ENCODE results near the gene DCTN1. TPM values are rescaled to one million over a fixed set of nuclear protein-coding genes. Genes with fewer than 3 reads are reported as not detected.

Gene DCTN1
- total RNA-seq, 4 donors from 2014 or later: 48.2 to 140 (median 95.0) TPM

GRCh38 chr2:74390606-74391005 lies 10.5 kb upstream of the DCTN1 start:
- H3K27ac ChIP-seq: no peak overlapping the region
- DNase-seq: no peak
- H3K4me3 ChIP-seq: peak overlapping the region; percentile 83 to 91
- H3K9me3 ChIP-seq: no peaks in the 10 kb centered on the region
- H3K4me1 ChIP-seq: peaks cover 0 to 15% of the 10 kb centered on the region in 2 donors
- no peaks in the 10 kb centered on the region for H3K27me3 ChIP-seq
- intact Hi-C loops (cut with DNase I; ENCODE audit: low total_unique reads): no loop called here
- TF ChIP-seq POLR2A (IDR thresholded peaks at IDR 0.05): no peak
- no peak for TF ChIP-seq CTCF (IDR thresholded peaks at IDR 0.05)
- H3K36me3 ChIP-seq: no peaks in the 10 kb centered on the region

- Histone ChIP-seq H3K9me3 (no peaks in the 10 kb centered on the region), H3K4me3 (no peak overlapping the region), H3K27ac (peak overlapping the region in 1 of 2 donors; percentile 33), H3K4me1 (peaks cover 0 to 15% of the 10 kb centered on the region in 2 donors), H3K36me3 (no peaks in the 10 kb centered on the region), H3K27me3 (no peaks in the 10 kb centered on the region)
- intact Hi-C loops (cut with DNase I; ENCODE audit: low total_unique reads): no loop called here
- no peak for TF ChIP-seq POLR2A (IDR thresholded peaks at IDR 0.05)
- TF ChIP-seq CTCF (IDR thresholded peaks at IDR 0.05): no peak
- no peak for DNase-seq
Measured at GRCh38 chr2:74387346-74387745, 7.2 kb upstream of the DCTN1 start.

GRCh38 chr2:74385396-74385795 lies 5.3 kb upstream of the DCTN1 start:
- Histone ChIP-seq H3K36me3 (no peaks in the 10 kb centered on the region), H3K4me1 (peaks cover 9 to 11% of the 10 kb centered on the region in 2 donors), H3K9me3 (no peaks in the 10 kb centered on the region), H3K4me3 (no peak overlapping the region), H3K27ac (no peak overlapping the region), H3K27me3 (no peaks in the 10 kb centered on the region)
- intact Hi-C loops (cut with DNase I; ENCODE audit: low total_unique reads): no loop called here
- no peak for TF ChIP-seq CTCF (IDR thresholded peaks at IDR 0.05)
- no peak for TF ChIP-seq POLR2A (IDR thresholded peaks at IDR 0.05)
- DNase-seq: no peak

DNA sequence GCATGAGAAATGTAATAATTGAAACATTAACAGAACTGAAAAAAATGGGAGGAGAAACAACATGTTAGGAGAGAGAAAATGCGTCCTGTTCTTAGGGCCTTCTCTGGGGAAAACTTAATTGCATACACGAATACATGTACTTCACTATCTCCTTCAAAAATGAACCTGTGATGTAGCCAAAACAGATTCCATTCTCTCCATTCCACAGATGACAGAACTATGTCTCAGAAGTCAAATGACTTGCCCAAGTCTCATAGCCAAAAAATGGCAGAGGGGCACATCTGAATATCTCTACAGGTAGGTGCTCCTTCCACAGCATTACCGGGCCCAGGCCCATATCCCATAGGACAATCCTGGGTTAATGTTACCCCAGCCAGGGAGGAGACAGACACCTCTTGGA lies 3.9 kb upstream of the DCTN1 start:
- peaks cover 7 to 17% of the 10 kb centered on the region in 2 donors for H3K4me1 ChIP-seq
- no peaks in the 10 kb centered on the region for H3K27me3 ChIP-seq
- H3K4me3 ChIP-seq: no peak overlapping the region
- H3K36me3 ChIP-seq: no peaks in the 10 kb centered on the region
- no peak for TF ChIP-seq CTCF (IDR thresholded peaks at IDR 0.05)
- TF ChIP-seq POLR2A (IDR thresholded peaks at IDR 0.05): no peak
- no peaks in the 10 kb centered on the region for H3K9me3 ChIP-seq
- intact Hi-C loops (cut with DNase I; ENCODE audit: low total_unique reads): no loop called here
- H3K27ac ChIP-seq: peak overlapping the region in 1 of 2 donors; percentile 35
- no peak for DNase-seq

DNA sequence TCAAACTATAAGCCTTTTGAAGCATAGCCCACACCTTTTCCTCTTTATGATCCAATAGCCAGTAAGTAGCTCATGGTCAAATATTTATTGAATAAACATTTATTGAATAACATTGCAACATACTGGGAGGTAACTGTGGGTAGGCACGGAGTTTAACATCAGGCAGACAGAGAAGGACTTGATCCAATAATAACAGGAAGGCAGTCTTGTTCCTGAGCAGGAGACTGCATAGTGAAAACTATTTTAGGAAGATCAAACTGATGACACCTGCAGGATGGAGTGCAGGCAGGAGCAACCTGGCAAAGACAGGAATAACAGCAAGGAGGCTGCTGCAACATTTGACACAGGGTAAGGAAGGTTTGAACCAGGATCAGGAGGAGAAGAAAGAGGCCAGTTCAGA lies 3.1 kb upstream of the DCTN1 start:
- H3K27me3 ChIP-seq: no peaks in the 10 kb centered on the region
- no peaks in the 10 kb centered on the region for H3K36me3 ChIP-seq
- peaks cover 10 to 17% of the 10 kb centered on the region in 2 donors for H3K4me1 ChIP-seq
- TF ChIP-seq POLR2A (IDR thresholded peaks at IDR 0.05): no peak
- TF ChIP-seq CTCF (IDR thresholded peaks at IDR 0.05): no peak
- intact Hi-C loops (cut with DNase I; ENCODE audit: low total_unique reads): no loop called here
- H3K27ac ChIP-seq: no peak overlapping the region
- no peak overlapping the region for H3K4me3 ChIP-seq
- DNase-seq: no peak
- H3K9me3 ChIP-seq: no peaks in the 10 kb centered on the region

Measured in uterus (tissue), 4 donors.